WERI-Rb-1 (cell line): Measurements from ENCODE around the gene VSTM2A.
"Not testable (repeated sequence)": the region's sequence is repeated elsewhere in the genome, so short reads cannot be mapped to it uniquely, and the experiment has no call there.

Experiments
- DNase-seq: peaks from one replicate; pipeline ENCODE4 v3.0.0-alpha.2; 2020
- H3K27ac ChIP-seq: fragments of 250-450 bp; sonication (Bioruptor Pico); 2 replicates; pipeline ENCODE4 v1.5.1; 2020; ENCODE audit warnings: mild to moderate bottlenecking, moderate library complexity
- H3K27me3 ChIP-seq: fragments of 250-450 bp; sonication (Bioruptor Pico); 2 replicates; pipeline ENCODE4 v1.5.1; 2021; ENCODE audit warnings: mild to moderate bottlenecking, low read depth, moderate library complexity; ENCODE audit not compliant: insufficient read depth, severe bottlenecking
- H3K36me3 ChIP-seq: fragments of 250-450 bp; sonication (Bioruptor Pico); 2 replicates; pipeline ENCODE4 v1.5.1; 2020; ENCODE audit warnings: mild to moderate bottlenecking, moderate library complexity
- H3K4me3 ChIP-seq: 2 replicates; pipeline ENCODE4 v1.5.1; 2011; ENCODE audit warnings: low read depth, mild to moderate bottlenecking, control low read depth, low read length
- H3K9me3 ChIP-seq: fragments of 250-450 bp; sonication (Bioruptor Pico); 2 replicates; pipeline ENCODE4 v1.5.1; 2021; ENCODE audit warnings: mild to moderate bottlenecking, moderate library complexity; ENCODE audit not compliant: severe bottlenecking
- CTCF ChIP-seq: IDR thresholded peaks from 2 replicates; pipeline ENCODE4 v1.5.1; 2011; ENCODE audit warnings: low read depth, mild to moderate bottlenecking, control low read depth, inconsistent platforms, low read length

The VSTM2A gene

GRCh38 chr7:54541669-54542625, at the start of gene VSTM2A:
VSTM2A (plus strand) TSS chr7:54542375; CDS start chr7:54542731, 356 bp downstream.
- 0 out of 2 replicates have a peak, but pooled peaks have one; percentile 19 for TF ChIP-seq CTCF
- no peaks in the 10 kb centered on the region for H3K27me3 ChIP-seq
- peak within 1 kb of the TSS; percentile 49 for H3K4me3 ChIP-seq
- H3K27ac ChIP-seq = peak within 1 kb of the TSS; percentile 82
- H3K9me3 ChIP-seq = no peaks in the 10 kb centered on the region
- H3K36me3 ChIP-seq = no peaks in the 10 kb centered on the region
- DNase-seq = peak; percentile 81

- peaks cover 11% of the 10 kb centered on the region for H3K9me3 ChIP-seq
- not testable (repeated sequence) for H3K36me3 ChIP-seq, H3K4me3 ChIP-seq, DNase-seq, H3K27ac ChIP-seq, H3K27me3 ChIP-seq
Observed at GRCh38 chr7:54504531-54504930, 37.6 kb upstream of the VSTM2A start.

GRCh38 chr7:54529568-54529967, 12.6 kb upstream of the VSTM2A start:
- Histone ChIP-seq H3K4me3 (no peak overlapping the region), H3K36me3 (no peaks in the 10 kb centered on the region), H3K9me3 (no peaks in the 10 kb centered on the region), H3K27me3 (no peaks in the 10 kb centered on the region), H3K27ac (no peak overlapping the region)
- TF ChIP-seq CTCF = no peak
- no peak for DNase-seq

- TF ChIP-seq CTCF = no peak
- Histone ChIP-seq H3K4me3 (no peak overlapping the region), H3K9me3 (no peaks in the 10 kb centered on the region), H3K27me3 (no peaks in the 10 kb centered on the region), H3K36me3 (no peaks in the 10 kb centered on the region), H3K27ac (no peak overlapping the region)
- no peak for DNase-seq
Observed at GRCh38 chr7:54538122-54538521, 4.1 kb upstream of the VSTM2A start.

GRCh38 chr7:54543051-54543488, 895 bp downstream of the VSTM2A start:
- DNase-seq = no peak
- Histone ChIP-seq H3K27ac (peak overlapping the region; percentile 82), H3K36me3 (no peaks in the 10 kb centered on the region), H3K4me3 (peak overlapping the region; percentile 49), H3K27me3 (no peaks in the 10 kb centered on the region), H3K9me3 (no peaks in the 10 kb centered on the region)
- TF ChIP-seq CTCF = no peak

GRCh38 chr7:54544149-54544526, 2.0 kb downstream of the VSTM2A start:
- Histone ChIP-seq H3K4me3 (no peak overlapping the region), H3K27me3 (no peaks in the 10 kb centered on the region), H3K36me3 (no peaks in the 10 kb centered on the region), H3K9me3 (no peaks in the 10 kb centered on the region), H3K27ac (no peak overlapping the region)
- DNase-seq = no peak
- TF ChIP-seq CTCF = no peak
